HepG2 (cell line): ENCODE measurements around the gene HERPUD2. TPM values are rescaled to one million over a fixed set of nuclear protein-coding genes. Genes with fewer than 3 reads are reported as not detected.

Experiments
- BRD4 ChIP-seq: sonication (generic); formaldehyde crosslinking; IDR thresholded peaks from 2 replicates; pipeline ENCODE4 v1.4.0; 2020; ENCODE audit warnings: missing genetic modification reagents
- CBX2 ChIP-seq, 2 experiments: fragments of 200-600 bp in 1 of 2; sonication (generic); formaldehyde crosslinking in 1 of 2; IDR thresholded peaks; 2 replicates each; pipeline versions ENCODE4 v1.7.0 to v1.8.1; 2018 to 2022; ENCODE audit warnings: low read depth in 2 of 2, low read length in 1 of 2, mild to moderate bottlenecking in 1 of 2, missing genetic modification reagents in 1 of 2
- GABPA ChIP-seq, 2 experiments: IDR thresholded peaks; 2 replicates each; pipeline ENCODE4 v1.6.1; 2011 to 2016; ENCODE audit warnings: low read depth in 2 of 2, low read length in 1 of 2, missing biosample characterization in 1 of 2, missing genetic modification characterization in 1 of 2
- IRF2 ChIP-seq: IDR thresholded peaks from 2 replicates; pipeline ENCODE4 v1.6.1; 2018; ENCODE audit warnings: missing genetic modification reagents, missing compliant biosample characterization
- KLF12 ChIP-seq: sonication (generic); formaldehyde crosslinking; IDR thresholded peaks from 2 replicates; pipeline ENCODE4 v1.4.0; 2020; ENCODE audit warnings: missing genetic modification reagents, borderline replicate concordance
- MAF1 ChIP-seq: sonication (generic); formaldehyde crosslinking; IDR thresholded peaks from 2 replicates; pipeline ENCODE4 v1.5.0; 2020; ENCODE audit warnings: missing genetic modification reagents, borderline replicate concordance
- MEIS2 ChIP-seq: sonication (generic); formaldehyde crosslinking; IDR thresholded peaks from 2 replicates; pipeline ENCODE4 v1.9.0; 2021; ENCODE audit warnings: mild to moderate bottlenecking, missing genetic modification reagents
- NFYB ChIP-seq: sonication (generic); formaldehyde crosslinking; IDR thresholded peaks from 2 replicates; pipeline ENCODE4 v1.4.0; 2020; ENCODE audit warnings: missing genetic modification reagents
- PLRG1 ChIP-seq: fragments of 450-650 bp; conservative IDR thresholded peaks from 2 replicates; pipeline ENCODE4 v1.6.1; 2016
- PTBP1 ChIP-seq: fragments of 200-400 bp; formaldehyde crosslinking; IDR thresholded peaks from 2 replicates; pipeline ENCODE4 v1.6.1; 2018; ENCODE audit warnings: low read length, low read depth; ENCODE audit not compliant: poor library complexity, severe bottlenecking
- RARA ChIP-seq: IDR thresholded peaks from 2 replicates; pipeline ENCODE4 v1.6.1; 2016; ENCODE audit warnings: missing genetic modification reagents, missing compliant biosample characterization
- SAFB2 ChIP-seq: sonication (generic); formaldehyde crosslinking; IDR thresholded peaks from 2 replicates; pipeline ENCODE4 v1.5.1; 2020; ENCODE audit warnings: missing genetic modification reagents, low read depth, mild to moderate bottlenecking, borderline replicate concordance
- SIX4 ChIP-seq: sonication (generic); formaldehyde crosslinking; IDR thresholded peaks from 2 replicates; pipeline ENCODE4 v1.4.0; 2020; ENCODE audit warnings: missing genetic modification reagents
- SP2 ChIP-seq: sonication (generic); formaldehyde crosslinking; IDR thresholded peaks from 2 replicates; pipeline ENCODE4 v1.5.1; 2020; ENCODE audit warnings: mild to moderate bottlenecking, missing genetic modification reagents
- SP5 ChIP-seq: IDR thresholded peaks from 2 replicates; pipeline ENCODE4 v1.6.1; 2016; ENCODE audit warnings: low read depth, borderline replicate concordance
- ZNF20 ChIP-seq: sonication (generic); formaldehyde crosslinking; IDR thresholded peaks from 2 replicates; pipeline ENCODE4 v1.4.0; 2020; ENCODE audit warnings: mild to moderate bottlenecking, moderate library complexity, missing genetic modification reagents
- ZNF263 ChIP-seq: sonication (generic); formaldehyde crosslinking; IDR thresholded peaks from 2 replicates; pipeline ENCODE4 v1.4.0; 2020; ENCODE audit warnings: missing genetic modification reagents
- ZNF282 ChIP-seq: fragments of 450-650 bp; IDR thresholded peaks from 2 replicates; pipeline ENCODE4 v1.6.1; 2018; ENCODE audit not compliant: partially characterized antibody
- ZNF329 ChIP-seq: sonication (generic); formaldehyde crosslinking; IDR thresholded peaks from 2 replicates; pipeline ENCODE4 v1.9.0; 2021; ENCODE audit warnings: low read depth, mild to moderate bottlenecking, missing genetic modification reagents
- ZNF552 ChIP-seq: sonication (generic); formaldehyde crosslinking; IDR thresholded peaks from 2 replicates; pipeline ENCODE4 v1.9.0; 2022; ENCODE audit warnings: missing genetic modification reagents, mild to moderate bottlenecking, borderline replicate concordance
- polyA plus RNA-seq, 8 experiments: library from polyadenylated mRNA; depleted of rRNA in 3 of 8; stranded (reverse) in 7 of 8; unstranded in 1 of 8; fragments of >200 nt; fragmentation: Illumina TruSeq in 4 of 8; extraction: Trizol in 4 of 8; gene quantifications; 2 replicates each; pipeline versions ENCODE4 v1.2.1 to v1.2.3, GENCODE V29; 2011 to 2016; ENCODE audit warnings: low read depth in 4 of 8, missing spikeins in 1 of 8, mixed read lengths in 1 of 8; ENCODE audit not compliant: insufficient read depth in 1 of 8
- total RNA-seq, 5 experiments: library from RNA; depleted of rRNA; stranded (reverse); fragments of >200 nt; fragmentation: Illumina TruSeq; extraction: Trizol; gene quantifications; 2 replicates each; pipeline ENCODE4 v1.2.3, GENCODE V29; 2016; ENCODE audit warnings: low read depth in 1 of 5
- TF ChIP-seq, protein P1 (sequence below): sonication (generic); formaldehyde crosslinking; IDR thresholded peaks from 2 replicates; pipeline ENCODE4 v1.5.1; 2020; ENCODE audit warnings: missing genetic modification reagents, mild to moderate bottlenecking, borderline replicate concordance
- TF ChIP-seq, protein P2 (sequence below), 2 experiments: fragments of 450-650 bp in 1 of 2; sonication (generic) in 1 of 2; formaldehyde crosslinking; IDR thresholded peaks; 2 replicates each; pipeline versions ENCODE4 v1.5.0 to v1.8.0; 2020 to 2022; ENCODE audit warnings: mild to moderate bottlenecking in 1 of 2, missing genetic modification reagents in 1 of 2
- TF ChIP-seq, protein P3 (sequence below): fragments of 450-650 bp; IDR thresholded peaks from 2 replicates; pipeline ENCODE4 v1.6.1; 2017; ENCODE audit warnings: mild to moderate bottlenecking

Gene HERPUD2
- total and polyA plus RNA-seq, 2 of the 13 experiments (the other 11 are each of a cell fraction or from before 2014, with no cell fraction given): 10.7 to 38.6 TPM

DNA sequence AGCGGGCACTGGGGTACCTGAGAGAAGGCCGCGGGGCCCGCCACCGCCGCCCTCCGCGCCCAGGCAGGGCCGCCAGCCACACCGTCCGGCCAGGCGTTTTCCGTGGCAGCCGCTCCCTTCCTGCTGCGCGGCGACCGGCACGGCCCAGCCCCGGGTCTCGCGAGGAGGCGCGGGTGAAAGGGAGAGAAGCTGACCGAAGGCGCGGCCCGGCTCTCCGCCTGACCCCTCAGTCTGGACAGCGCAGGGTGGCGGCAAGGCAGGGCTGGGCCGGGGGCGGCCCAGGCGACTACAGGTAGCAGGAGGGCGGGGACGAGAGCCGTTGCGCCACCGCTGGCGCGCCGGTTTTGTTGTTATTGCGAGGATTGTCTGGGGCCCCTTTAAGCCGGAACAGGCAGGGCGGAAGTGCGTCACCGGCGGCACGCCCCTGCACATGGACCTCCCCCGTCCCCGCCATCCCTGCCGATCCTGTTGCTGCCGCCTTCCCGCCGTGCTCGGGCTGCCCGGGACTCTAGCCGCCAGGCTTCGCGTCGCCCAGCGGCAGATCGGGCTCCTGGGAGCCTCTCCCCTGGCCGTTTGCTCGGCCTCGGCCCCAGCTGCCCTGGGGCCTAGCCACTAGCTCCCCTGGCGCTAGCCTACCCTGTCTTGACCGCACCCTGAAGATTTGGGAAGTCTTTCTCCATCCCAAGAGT is at the start of gene HERPUD2 (continued):
- TF ChIP-seq CBX2 (IDR thresholded peaks at IDR 0.05; ENCODE audit: low read depth, low read length): no peak
- peak; percentile 46; the same call in 1 of the 2 replicates for TF ChIP-seq CBX2 (CRISPR knock-in tag; IDR thresholded peaks at IDR 0.05; ENCODE audit: low read depth)
- TF ChIP-seq MAF1: no peak; the same call in 1 of the 2 replicates
- peak; percentile 82; the same call in 1 of the 2 replicates for TF ChIP-seq SAFB2
- no peak for TF ChIP-seq ZNF20
- TF ChIP-seq NFYB (CRISPR knock-in tag): peak; percentile 19; the same call in 1 of the 2 replicates
- peak; percentile 43 for TF ChIP-seq RARA (CRISPR knock-in tag)
- TF ChIP-seq IRF2 (CRISPR knock-in tag): peak; percentile 89
- TF ChIP-seq, protein P1, sequence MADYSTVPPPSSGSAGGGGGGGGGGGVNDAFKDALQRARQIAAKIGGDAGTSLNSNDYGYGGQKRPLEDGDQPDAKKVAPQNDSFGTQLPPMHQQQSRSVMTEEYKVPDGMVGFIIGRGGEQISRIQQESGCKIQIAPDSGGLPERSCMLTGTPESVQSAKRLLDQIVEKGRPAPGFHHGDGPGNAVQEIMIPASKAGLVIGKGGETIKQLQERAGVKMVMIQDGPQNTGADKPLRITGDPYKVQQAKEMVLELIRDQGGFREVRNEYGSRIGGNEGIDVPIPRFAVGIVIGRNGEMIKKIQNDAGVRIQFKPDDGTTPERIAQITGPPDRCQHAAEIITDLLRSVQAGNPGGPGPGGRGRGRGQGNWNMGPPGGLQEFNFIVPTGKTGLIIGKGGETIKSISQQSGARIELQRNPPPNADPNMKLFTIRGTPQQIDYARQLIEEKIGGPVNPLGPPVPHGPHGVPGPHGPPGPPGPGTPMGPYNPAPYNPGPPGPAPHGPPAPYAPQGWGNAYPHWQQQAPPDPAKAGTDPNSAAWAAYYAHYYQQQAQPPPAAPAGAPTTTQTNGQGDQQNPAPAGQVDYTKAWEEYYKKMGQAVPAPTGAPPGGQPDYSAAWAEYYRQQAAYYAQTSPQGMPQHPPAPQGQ: no peak; the same call in 1 of the 2 replicates
- no peak for TF ChIP-seq PTBP1
- peak; percentile 77 for TF ChIP-seq BRD4 (CRISPR knock-in tag)
- TF ChIP-seq KLF12 (CRISPR knock-in tag): peak; percentile 63; the same call in 1 of the 2 replicates
- TF ChIP-seq PLRG1: no peak
- TF ChIP-seq GABPA (IDR thresholded peaks at IDR 0.05; ENCODE audit: low read depth, low read length): peak; percentile 85
- TF ChIP-seq GABPA (CRISPR knock-in tag; IDR thresholded peaks at IDR 0.05; ENCODE audit: low read depth): peak; percentile 93
- no peak for TF ChIP-seq ZNF282
- TF ChIP-seq SP5 (CRISPR knock-in tag): peak; percentile 74
- peak; percentile 73 for TF ChIP-seq SP2 (CRISPR knock-in tag)
- TF ChIP-seq SIX4 (CRISPR knock-in tag): 0 out of 2 replicates have a peak, but pooled peaks have one; percentile 42
- no peak; the same call in 1 of the 2 replicates for TF ChIP-seq ZNF552 (CRISPR knock-in tag)
- TF ChIP-seq MEIS2 (CRISPR knock-in tag): no peak; the same call in 1 of the 2 replicates
- 0 out of 2 replicates have a peak, but pooled peaks have one; percentile 16 for TF ChIP-seq ZNF263 (CRISPR knock-in tag)
- TF ChIP-seq ZNF329 (CRISPR knock-in tag): peak; percentile 4; the same call in 1 of the 2 replicates
- TF ChIP-seq, protein P2, sequence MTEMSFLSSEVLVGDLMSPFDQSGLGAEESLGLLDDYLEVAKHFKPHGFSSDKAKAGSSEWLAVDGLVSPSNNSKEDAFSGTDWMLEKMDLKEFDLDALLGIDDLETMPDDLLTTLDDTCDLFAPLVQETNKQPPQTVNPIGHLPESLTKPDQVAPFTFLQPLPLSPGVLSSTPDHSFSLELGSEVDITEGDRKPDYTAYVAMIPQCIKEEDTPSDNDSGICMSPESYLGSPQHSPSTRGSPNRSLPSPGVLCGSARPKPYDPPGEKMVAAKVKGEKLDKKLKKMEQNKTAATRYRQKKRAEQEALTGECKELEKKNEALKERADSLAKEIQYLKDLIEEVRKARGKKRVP (CRISPR knock-in tag; IDR thresholded peaks at IDR 0.05): peak in 1 of 2 experiments; percentile 41; a peak in 1 of 4 replicates
- TF ChIP-seq, protein P3, sequence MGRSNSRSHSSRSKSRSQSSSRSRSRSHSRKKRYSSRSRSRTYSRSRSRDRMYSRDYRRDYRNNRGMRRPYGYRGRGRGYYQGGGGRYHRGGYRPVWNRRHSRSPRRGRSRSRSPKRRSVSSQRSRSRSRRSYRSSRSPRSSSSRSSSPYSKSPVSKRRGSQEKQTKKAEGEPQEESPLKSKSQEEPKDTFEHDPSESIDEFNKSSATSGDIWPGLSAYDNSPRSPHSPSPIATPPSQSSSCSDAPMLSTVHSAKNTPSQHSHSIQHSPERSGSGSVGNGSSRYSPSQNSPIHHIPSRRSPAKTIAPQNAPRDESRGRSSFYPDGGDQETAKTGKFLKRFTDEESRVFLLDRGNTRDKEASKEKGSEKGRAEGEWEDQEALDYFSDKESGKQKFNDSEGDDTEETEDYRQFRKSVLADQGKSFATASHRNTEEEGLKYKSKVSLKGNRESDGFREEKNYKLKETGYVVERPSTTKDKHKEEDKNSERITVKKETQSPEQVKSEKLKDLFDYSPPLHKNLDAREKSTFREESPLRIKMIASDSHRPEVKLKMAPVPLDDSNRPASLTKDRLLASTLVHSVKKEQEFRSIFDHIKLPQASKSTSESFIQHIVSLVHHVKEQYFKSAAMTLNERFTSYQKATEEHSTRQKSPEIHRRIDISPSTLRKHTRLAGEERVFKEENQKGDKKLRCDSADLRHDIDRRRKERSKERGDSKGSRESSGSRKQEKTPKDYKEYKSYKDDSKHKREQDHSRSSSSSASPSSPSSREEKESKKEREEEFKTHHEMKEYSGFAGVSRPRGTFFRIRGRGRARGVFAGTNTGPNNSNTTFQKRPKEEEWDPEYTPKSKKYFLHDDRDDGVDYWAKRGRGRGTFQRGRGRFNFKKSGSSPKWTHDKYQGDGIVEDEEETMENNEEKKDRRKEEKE: no peak
